DOHH2 (cell line): ENCODE data around the gene TMC8.

Experiments used
- H3F3A ChIP-seq: fragments of 200-600 bp; sonication (generic), shearing (Covaris generic); 2 replicates; pipeline ENCODE4 v1.6.0; 2016; ENCODE audit warnings: antibody characterized with exemption, mild to moderate bottlenecking; ENCODE audit not compliant: control insufficient read depth, insufficient read depth
- H3K27ac ChIP-seq: fragments of 200-600 bp; sonication (generic); 2 replicates; pipeline ENCODE4 v1.5.1; 2014; ENCODE audit warnings: low read depth, mild to moderate bottlenecking, low read length, moderate library complexity
- H3K27me3 ChIP-seq: fragments of 200-600 bp; sonication (generic); 2 replicates; pipeline ENCODE4 v1.6.1; 2014; ENCODE audit warnings: mild to moderate bottlenecking, low read length, mixed read lengths; ENCODE audit not compliant: control insufficient read depth
- H3K36me3 ChIP-seq: fragments of 200-600 bp; sonication (generic); 2 replicates; pipeline ENCODE4 v1.6.1; 2014; ENCODE audit warnings: mild to moderate bottlenecking, low read length, moderate library complexity, mixed read lengths; ENCODE audit not compliant: control insufficient read depth
- H3K4me1 ChIP-seq: fragments of 200-600 bp; sonication (generic); 2 replicates; pipeline ENCODE4 v1.6.1; 2014; ENCODE audit warnings: mild to moderate bottlenecking, low read length, mixed read lengths; ENCODE audit not compliant: control insufficient read depth
- H3K4me2 ChIP-seq: fragments of 200-600 bp; sonication (generic); 2 replicates; pipeline ENCODE4 v1.6.0; 2014; ENCODE audit warnings: mild to moderate bottlenecking, low read length, moderate library complexity
- H3K4me3 ChIP-seq: fragments of 200-600 bp; sonication (generic); 2 replicates; pipeline ENCODE4 v1.5.1; 2014; ENCODE audit warnings: mild to moderate bottlenecking, low read length, mixed read lengths
- H3K79me2 ChIP-seq: fragments of 200-600 bp; sonication (generic); 2 replicates; pipeline ENCODE4 v1.6.1; 2014; ENCODE audit warnings: mild to moderate bottlenecking, low read length, mixed read lengths; ENCODE audit not compliant: control insufficient read depth
- H3K9me2 ChIP-seq: fragments of 200-600 bp; sonication (generic); replicated peaks from 2 replicates; pipeline ENCODE4 v1.6.1; 2014; ENCODE audit warnings: mild to moderate bottlenecking, low read length, mixed read lengths; ENCODE audit not compliant: control insufficient read depth
- H3K9me3 ChIP-seq: fragments of 200-600 bp; sonication (generic); 2 replicates; pipeline ENCODE4 v1.6.1; 2014; ENCODE audit warnings: antibody characterized with exemption, low read length, mixed read lengths; ENCODE audit not compliant: control insufficient read depth, insufficient read depth
- H4K20me1 ChIP-seq: fragments of 200-600 bp; sonication (generic); 2 replicates; pipeline ENCODE4 v1.6.0; 2014; ENCODE audit warnings: low read depth, mild to moderate bottlenecking, antibody characterized with exemption, low read length, moderate library complexity; ENCODE audit not compliant: control insufficient read depth, insufficient read depth
- EZH2phosphoT487 ChIP-seq: fragments of 200-600 bp; sonication (generic); IDR thresholded peaks from 2 replicates; pipeline ENCODE4 v1.6.1; 2017; ENCODE audit warnings: borderline replicate concordance, mild to moderate bottlenecking, antibody characterized with exemption, low read length, moderate library complexity, mixed read lengths
- TF ChIP-seq, protein P1 (sequence below): fragments of 200-600 bp; sonication (generic); IDR thresholded peaks from one replicate; pipeline ENCODE4 v1.5.1; 2014; ENCODE audit warnings: antibody characterized with exemption, mild to moderate bottlenecking, low read depth, low read length; ENCODE audit not compliant: poor library complexity, severe bottlenecking

The TMC8 gene

DNA sequence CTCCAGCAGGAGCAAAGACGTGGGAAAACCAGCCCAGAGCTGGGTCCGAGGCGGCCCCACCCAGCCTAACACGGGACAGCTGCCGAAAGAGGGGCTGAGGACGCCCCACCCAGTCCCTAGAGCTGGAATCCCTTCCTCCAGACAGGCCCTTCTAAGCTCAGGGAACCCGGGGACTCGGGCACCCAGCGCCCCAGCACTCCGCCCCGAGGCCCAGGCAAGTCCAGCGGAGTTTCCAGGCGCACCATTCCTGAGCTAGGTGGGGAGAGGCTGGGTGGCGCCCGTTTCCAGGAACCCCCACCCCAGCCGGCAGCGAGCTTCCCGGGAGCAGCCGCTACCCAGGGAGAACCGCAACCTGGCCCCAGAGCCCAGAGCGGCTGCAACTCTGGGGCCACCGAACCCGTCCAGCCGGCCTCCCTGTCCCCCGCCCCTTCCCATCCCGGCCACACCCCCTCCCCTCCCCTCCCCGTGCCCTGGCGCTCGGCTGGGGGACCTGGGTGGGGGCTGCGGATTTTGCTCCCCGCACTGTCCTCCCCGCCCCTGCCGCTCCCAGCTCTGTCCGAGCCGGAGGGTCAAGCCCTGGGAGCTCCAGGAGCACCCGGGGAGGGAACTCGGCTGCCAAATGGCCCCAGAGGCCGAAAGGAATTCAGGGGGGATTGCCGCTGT is 2.6 kb upstream of the TMC8 start:
- Histone ChIP-seq H3K27me3 (no peaks in the 10 kb centered on the region), H3F3A (peaks cover 17% of the 10 kb centered on the region), H3K27ac (peak overlapping the region; percentile 90), H3K79me2 (peaks cover 90% of the 10 kb centered on the region), H3K9me3 (no peaks in the 10 kb centered on the region), H3K36me3 (peaks cover 69% of the 10 kb centered on the region), H3K4me1 (peaks cover 83% of the 10 kb centered on the region), H4K20me1 (no peaks in the 10 kb centered on the region), H3K4me2 (peak overlapping the region; percentile 99), H3K4me3 (peak overlapping the region; percentile 95), H3K9me2 (no peaks in the 10 kb centered on the region)
- TF ChIP-seq EZH2phosphoT487: no peak
- TF ChIP-seq, protein P1, sequence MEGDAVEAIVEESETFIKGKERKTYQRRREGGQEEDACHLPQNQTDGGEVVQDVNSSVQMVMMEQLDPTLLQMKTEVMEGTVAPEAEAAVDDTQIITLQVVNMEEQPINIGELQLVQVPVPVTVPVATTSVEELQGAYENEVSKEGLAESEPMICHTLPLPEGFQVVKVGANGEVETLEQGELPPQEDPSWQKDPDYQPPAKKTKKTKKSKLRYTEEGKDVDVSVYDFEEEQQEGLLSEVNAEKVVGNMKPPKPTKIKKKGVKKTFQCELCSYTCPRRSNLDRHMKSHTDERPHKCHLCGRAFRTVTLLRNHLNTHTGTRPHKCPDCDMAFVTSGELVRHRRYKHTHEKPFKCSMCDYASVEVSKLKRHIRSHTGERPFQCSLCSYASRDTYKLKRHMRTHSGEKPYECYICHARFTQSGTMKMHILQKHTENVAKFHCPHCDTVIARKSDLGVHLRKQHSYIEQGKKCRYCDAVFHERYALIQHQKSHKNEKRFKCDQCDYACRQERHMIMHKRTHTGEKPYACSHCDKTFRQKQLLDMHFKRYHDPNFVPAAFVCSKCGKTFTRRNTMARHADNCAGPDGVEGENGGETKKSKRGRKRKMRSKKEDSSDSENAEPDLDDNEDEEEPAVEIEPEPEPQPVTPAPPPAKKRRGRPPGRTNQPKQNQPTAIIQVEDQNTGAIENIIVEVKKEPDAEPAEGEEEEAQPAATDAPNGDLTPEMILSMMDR: no peak

DNA sequence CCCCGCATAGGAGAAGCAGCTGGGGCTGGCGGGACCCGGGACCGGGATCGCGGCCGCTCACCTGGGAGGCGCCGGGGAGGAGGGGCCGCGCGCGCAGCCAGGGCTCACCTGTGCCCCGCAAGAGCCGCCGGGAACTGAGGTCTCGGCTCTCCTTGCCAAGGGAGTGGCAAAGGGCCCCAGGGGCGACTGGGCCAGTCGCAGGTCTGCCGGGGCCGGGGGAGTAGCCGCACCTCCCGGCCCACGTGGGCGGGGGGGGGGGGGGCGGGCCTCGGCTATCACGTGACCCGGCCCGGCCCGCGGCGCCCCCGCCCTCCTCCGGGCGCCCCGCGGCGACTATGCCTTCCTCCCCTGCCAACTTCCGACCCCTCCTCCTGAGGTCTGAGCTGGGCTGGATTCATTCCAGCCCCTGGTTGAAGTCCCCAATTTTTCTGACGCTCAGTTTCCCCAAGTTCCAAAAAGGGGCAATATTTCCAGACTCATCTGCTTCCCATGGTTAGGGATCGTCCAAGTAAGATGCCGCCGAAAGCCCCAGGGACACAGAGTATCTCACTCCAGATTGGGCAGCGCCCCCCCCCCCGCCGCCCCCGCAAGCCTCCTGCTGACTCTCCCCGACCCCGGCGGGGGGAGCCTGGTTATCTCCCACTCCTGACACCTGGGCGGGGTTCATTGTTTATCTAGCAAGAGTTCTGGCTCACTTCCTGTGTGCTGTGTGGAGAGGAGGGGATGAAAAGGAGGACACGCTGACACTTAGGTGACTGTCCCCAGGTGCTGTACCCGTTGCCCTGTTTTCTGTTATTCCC is 1.8 kb upstream of the TMC8 start, which contains the start of gene TMC6:
Gene TMC6 (minus strand): TSS at position 205 of the 800 bp plus-strand sequence. CDS start 1,923 bp downstream, outside the sequence.
- H3K4me3 ChIP-seq: peak within 1 kb of the TSS; percentile 95
- H3K4me1 ChIP-seq: peaks cover 83% of the 10 kb centered on the region
- H3F3A ChIP-seq: peaks cover 17% of the 10 kb centered on the region
- H4K20me1 ChIP-seq: no peaks in the 10 kb centered on the region
- H3K27ac ChIP-seq: peak within 1 kb of the TSS; percentile 90
- H3K27me3 ChIP-seq: no peaks in the 10 kb centered on the region
- H3K9me3 ChIP-seq: no peaks in the 10 kb centered on the region
- TF ChIP-seq, protein P1: peak; percentile 7
- no peak for TF ChIP-seq EZH2phosphoT487
- H3K9me2 ChIP-seq: no peaks in the 10 kb centered on the region
- peak within 1 kb of the TSS; percentile 99 for H3K4me2 ChIP-seq
- peaks cover 69% of the 10 kb centered on the region for H3K36me3 ChIP-seq
- peaks cover 89% of the 10 kb centered on the region for H3K79me2 ChIP-seq

DNA sequence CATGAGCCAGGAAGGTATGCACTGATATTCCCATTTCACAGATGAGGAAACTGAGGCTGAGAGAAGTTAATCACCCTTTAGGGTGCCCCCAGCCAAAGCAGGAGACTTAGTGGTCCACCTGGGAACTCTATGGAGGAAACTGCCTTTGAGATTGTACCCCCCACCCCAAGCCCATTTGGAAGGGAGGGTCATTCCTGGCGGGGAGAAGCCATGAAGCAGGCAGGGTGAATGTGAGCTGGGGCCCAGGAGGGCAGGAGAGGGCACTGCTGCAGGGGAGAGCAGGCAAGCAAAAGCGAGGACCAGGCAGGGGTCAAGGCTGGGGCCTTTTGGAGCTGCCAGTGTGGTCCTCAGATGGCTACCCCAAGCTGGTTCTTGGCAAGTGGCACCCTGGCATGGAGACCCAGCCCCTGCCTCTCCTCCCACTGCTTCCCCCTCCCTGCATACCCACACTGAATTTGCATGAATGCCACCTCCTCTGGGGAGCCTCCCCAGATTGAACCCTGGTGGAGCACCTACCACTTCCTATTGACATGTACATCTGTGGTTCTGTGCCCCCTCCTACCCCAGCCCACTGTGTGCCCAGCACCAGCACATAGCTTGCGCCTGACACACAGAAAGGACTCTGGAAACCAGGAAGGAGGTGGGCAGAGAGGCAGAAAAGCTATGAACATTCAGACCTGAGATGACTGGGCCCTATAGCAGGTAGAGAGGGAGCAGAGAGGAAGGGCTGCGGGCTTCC is 1.1 kb upstream of the TMC8 start:
- Histone ChIP-seq H3K27me3 (no peaks in the 10 kb centered on the region), H3K27ac (peak overlapping the region; percentile 90), H4K20me1 (peaks cover under 1% of the 10 kb centered on the region; the same call in 1 of the 2 replicates), H3F3A (peaks cover 17% of the 10 kb centered on the region), H3K4me3 (peak overlapping the region; percentile 95), H3K4me2 (peak overlapping the region; percentile 99), H3K36me3 (peaks cover 70% of the 10 kb centered on the region), H3K4me1 (peaks cover 83% of the 10 kb centered on the region), H3K9me3 (no peaks in the 10 kb centered on the region), H3K9me2 (no peaks in the 10 kb centered on the region), H3K79me2 (peaks cover 89% of the 10 kb centered on the region)
- no peak for TF ChIP-seq EZH2phosphoT487
